CD14-positive monocyte (primary cell): ENCODE data around the gene TTC12. TPM values are rescaled to one million over a fixed set of nuclear protein-coding genes. Genes with fewer than 3 reads are reported as not detected.

Experiments used
- DNase-seq, 3 donors: peaks; one replicate each; pipeline ENCODE4 v3.0.0-alpha.2; 2011 to 2022
- H2AFZ ChIP-seq: 2 replicates; pipeline ENCODE4 v1.6.0; 2012; ENCODE audit warnings: mild to moderate bottlenecking, low read depth, low read length, inconsistent platforms; ENCODE audit not compliant: insufficient read depth, poor library complexity, severe bottlenecking
- H3K27ac ChIP-seq, 2 donors: 1 replicate in 1 of 2; 2 replicates in 1 of 2; pipeline ENCODE4 v1.5.1; 2012 to 2013; ENCODE audit warnings: low read length in 2 of 2, control low read depth in 1 of 2, inconsistent platforms in 1 of 2, low read depth in 1 of 2, mild to moderate bottlenecking in 1 of 2
- H3K27me3 ChIP-seq, 2 donors: one replicate each; pipeline versions ENCODE4 v1.6.0 to v1.6.1; 2011 to 2013; ENCODE audit warnings: low read length in 2 of 2; ENCODE audit not compliant: control insufficient read depth in 2 of 2, insufficient read depth in 2 of 2
- H3K36me3 ChIP-seq, 2 donors: replicated peaks in 1 of 2; 1 replicate in 1 of 2; 2 replicates in 1 of 2; pipeline versions ENCODE4 v1.5.1 to v1.6.1; 2012 to 2013; ENCODE audit warnings: low read length in 2 of 2, control low read depth in 1 of 2, inconsistent platforms in 1 of 2, mild to moderate bottlenecking in 1 of 2; ENCODE audit not compliant: insufficient read depth in 2 of 2, control insufficient read depth in 1 of 2
- H3K4me1 ChIP-seq, 2 donors: 1 replicate in 1 of 2; 2 replicates in 1 of 2; pipeline versions ENCODE4 v1.5.1 to v1.6.1; 2012 to 2013; ENCODE audit warnings: low read length in 2 of 2, control low read depth in 1 of 2, inconsistent platforms in 1 of 2, mild to moderate bottlenecking in 1 of 2, moderate library complexity in 1 of 2; ENCODE audit not compliant: insufficient read depth in 2 of 2, control insufficient read depth in 1 of 2
- H3K4me2 ChIP-seq: replicated peaks from 2 replicates; pipeline ENCODE3; 2012; ENCODE audit warnings: low read length, moderate library complexity, mild to moderate bottlenecking; ENCODE audit not compliant: poor library complexity, severe bottlenecking; ENCODE audit errors: extremely low read depth
- H3K4me3 ChIP-seq, 3 experiments: fragments of 200-600 bp in 1 of 3; sonication (generic) in 1 of 3; replicated peaks in 1 of 3; 1 replicate in 2 of 3; 2 replicates in 1 of 3; pipeline ENCODE4 v1.5.1; 2011 to 2013; ENCODE audit warnings: low read length in 3 of 3, mild to moderate bottlenecking in 3 of 3, control low read depth in 2 of 3, low read depth in 2 of 3, inconsistent platforms in 1 of 3, moderate library complexity in 1 of 3
- H3K79me2 ChIP-seq: 2 replicates; pipeline ENCODE4 v1.6.0; 2012; ENCODE audit warnings: mild to moderate bottlenecking, control low read depth, inconsistent platforms, low read length, moderate library complexity; ENCODE audit not compliant: insufficient read depth
- H3K9ac ChIP-seq: 2 replicates; pipeline ENCODE4 v1.6.0; 2017; ENCODE audit warnings: low read length, mild to moderate bottlenecking; ENCODE audit not compliant: insufficient read depth, poor library complexity, severe bottlenecking
- H3K9me3 ChIP-seq, 2 donors: replicated peaks in 1 of 2; 1 replicate in 1 of 2; 2 replicates in 1 of 2; pipeline versions ENCODE4 v1.5.1 to v1.6.1; 2012 to 2013; ENCODE audit warnings: low read length in 2 of 2, control low read depth in 1 of 2; ENCODE audit not compliant: control insufficient read depth in 1 of 2, insufficient read depth in 1 of 2
- H4K20me1 ChIP-seq: 2 replicates; pipeline ENCODE4 v1.6.0; 2012; ENCODE audit warnings: mild to moderate bottlenecking, low read length, control low read depth, moderate library complexity; ENCODE audit not compliant: insufficient read depth
- H3K27ac Mint-ChIP-seq, 7 donors: one replicate each; pipeline ENCODE4 v1.8.0; 2020; ENCODE audit warnings: mild to moderate bottlenecking in 7 of 7, mixed read lengths in 7 of 7, moderate library complexity in 6 of 7, inconsistent platforms in 2 of 7
- H3K27me3 Mint-ChIP-seq, 3 donors: one replicate each; pipeline ENCODE4 v1.8.0; 2021 to 2022; ENCODE audit warnings: low read depth in 3 of 3, mild to moderate bottlenecking in 3 of 3, mixed read lengths in 3 of 3, moderate library complexity in 3 of 3, inconsistent platforms in 1 of 3
- H3K36me3 Mint-ChIP-seq, 2 donors: one replicate each; pipeline ENCODE4 v1.8.0; 2020; ENCODE audit warnings: mixed read lengths in 2 of 2, inconsistent platforms in 1 of 2, mild to moderate bottlenecking in 1 of 2
- H3K4me1 Mint-ChIP-seq: one replicate; pipeline ENCODE4 v1.8.0; 2020; ENCODE audit warnings: mild to moderate bottlenecking, mixed read lengths
- H3K4me3 Mint-ChIP-seq, 2 donors: one replicate each; pipeline ENCODE4 v1.8.0; 2020; ENCODE audit warnings: mild to moderate bottlenecking in 2 of 2, mixed read lengths in 2 of 2, moderate library complexity in 1 of 2
- H3K9me3 Mint-ChIP-seq, 7 donors: one replicate each; pipeline ENCODE4 v1.8.0; 2020 to 2022; ENCODE audit warnings: mixed read lengths in 7 of 7, mild to moderate bottlenecking in 6 of 7, moderate library complexity in 6 of 7, inconsistent platforms in 2 of 7
- CTCF ChIP-seq: fragments of 200-600 bp; IDR thresholded peaks from one replicate; pipeline ENCODE4 v1.8.0; 2022; ENCODE audit warnings: antibody characterized with exemption, mild to moderate bottlenecking
- WGBS: methylation state at CpG from one replicate; pipeline ENCODE4 v1.1.5; 2013; ENCODE audit warnings: missing lambda C conversion rate; ENCODE audit not compliant: insufficient coverage; 5-methylcytosine and 5-hydroxymethylcytosine counted together
- intact Hi-C, 2 donors: fragments of 100-400 bp; cut with micrococcal nuclease; formaldehyde crosslinking; loops; one replicate each; pipeline versions ENCODE4 v1.15.0 to v1.15.1; 2023
- polyA plus RNA-seq, 3 donors: library from polyadenylated mRNA; depleted of rRNA in 1 of 3; unstranded in 2 of 3; stranded (reverse) in 1 of 3; fragments of 300-500 nt in 2 of 3; fragments of >200 nt in 1 of 3; fragmentation: Illumina TruSeq in 2 of 3; gene quantifications; 1 replicate in 2 of 3; 2 replicates in 1 of 3; pipeline ENCODE4 v1.2.3, GENCODE V29; 2012 to 2021

Gene TTC12
- polyA plus RNA-seq, 3 donors: 1.7 to 3.0 (median 2.4) TPM

GRCh38 chr11:113377681-113378412, 63.5 kb downstream of the TTC12 start:
- no peak for DNase-seq
- Histone ChIP-seq H3K27ac (no peak overlapping the region), H3K4me2 (no peak overlapping the region), H3K4me3 (no peak overlapping the region), H2AFZ (no peak overlapping the region), H3K79me2 (no peaks in the 10 kb centered on the region), H3K9ac (no peak overlapping the region), H4K20me1 (no peaks in the 10 kb centered on the region), H3K4me1 (no peaks in the 10 kb centered on the region), H3K36me3 (no peaks in the 10 kb centered on the region), H3K27me3 (no peaks in the 10 kb centered on the region), H3K9me3 (no peaks in the 10 kb centered on the region)
- intact Hi-C loops: no loop called here
- H3K9me3 Mint-ChIP-seq: peaks cover 0 to 2% (median 0%) of the 10 kb centered on the region in 7 donors
- peak overlapping the region in 2 of 7 donors; percentile 17 to 42 for H3K27ac Mint-ChIP-seq
- no peak overlapping the region for H3K4me3 Mint-ChIP-seq
- peaks cover 0 to 2% (median 0%) of the 10 kb centered on the region in 3 donors for H3K27me3 Mint-ChIP-seq
- TF ChIP-seq CTCF: no peak
- no peaks in the 10 kb centered on the region for H3K36me3 Mint-ChIP-seq
- WGBS: 94% methylated on average over 6 of the region's 7 CpGs
- peaks cover 2% of the 10 kb centered on the region for H3K4me1 Mint-ChIP-seq

GRCh38 chr11:113378692-113379091, 64.3 kb downstream of the TTC12 start:
- Histone ChIP-seq H3K9me3 (no peaks in the 10 kb centered on the region), H3K4me1 (no peaks in the 10 kb centered on the region), H4K20me1 (no peaks in the 10 kb centered on the region), H3K9ac (no peak overlapping the region), H3K36me3 (no peaks in the 10 kb centered on the region), H3K27me3 (no peaks in the 10 kb centered on the region), H3K79me2 (no peaks in the 10 kb centered on the region), H2AFZ (no peak overlapping the region), H3K27ac (no peak overlapping the region), H3K4me3 (no peak overlapping the region), H3K4me2 (no peak overlapping the region)
- TF ChIP-seq CTCF: no peak
- H3K4me3 Mint-ChIP-seq: no peak overlapping the region
- no CpG with 5 or more reads among the region's 1 CpG for WGBS
- intact Hi-C loops: no loop called here
- H3K36me3 Mint-ChIP-seq: no peaks in the 10 kb centered on the region
- H3K4me1 Mint-ChIP-seq: peaks cover 2% of the 10 kb centered on the region
- no peak for DNase-seq
- peaks cover 0 to 2% (median 0%) of the 10 kb centered on the region in 3 donors for H3K27me3 Mint-ChIP-seq
- H3K9me3 Mint-ChIP-seq: peaks cover 0 to 2% (median 0%) of the 10 kb centered on the region in 7 donors
- H3K27ac Mint-ChIP-seq: no peak overlapping the region
